HPDE6-E6E7 (cell line): Measurements from ENCODE around the gene VSIG10.
A peak's percentile ranks its signal among the peaks of the same experiment; 100 is the strongest.

Experiments used
- DNase-seq: peaks from one replicate; pipeline ENCODE4 v3.0.0; 2011; ENCODE audit warnings: missing footprints; ENCODE audit errors: extremely low spot score

VSIG10 gene

DNA sequence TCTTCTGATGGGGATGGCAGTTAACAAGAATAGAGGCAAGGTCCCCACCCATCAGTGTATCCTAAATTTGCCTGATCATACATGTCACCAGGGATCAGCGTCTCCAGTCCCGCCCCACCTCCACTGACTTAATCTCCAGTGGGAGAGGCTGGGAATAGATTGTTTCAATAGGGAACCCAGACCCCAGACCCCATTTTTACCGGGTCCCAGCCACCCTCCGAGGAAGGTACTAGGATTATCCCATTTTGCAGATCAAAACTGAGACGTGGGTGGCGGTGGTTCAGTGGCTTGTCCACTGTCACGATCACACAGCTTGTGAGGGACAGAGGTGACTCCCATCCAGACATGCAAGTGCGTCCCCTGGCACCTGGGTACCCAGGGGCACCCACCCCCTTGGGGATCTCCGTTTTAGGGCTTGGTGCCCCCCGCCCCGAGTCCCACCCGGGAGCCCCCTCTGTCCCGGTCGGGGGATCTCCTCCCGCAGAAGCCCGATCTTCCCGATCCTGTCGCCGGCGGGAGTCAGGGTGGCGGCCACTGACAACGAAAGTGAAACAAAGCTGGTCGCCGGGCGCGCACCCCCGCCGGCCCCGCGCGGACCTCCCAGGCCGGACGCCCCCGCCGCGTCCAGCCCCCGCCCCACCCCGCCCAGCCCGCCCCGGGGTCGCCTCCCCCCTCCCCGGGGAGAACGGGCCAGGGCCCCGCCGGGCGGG is 43.4 kb downstream of the VSIG10 start:
- DNase-seq, result peak; percentile 44

DNA sequence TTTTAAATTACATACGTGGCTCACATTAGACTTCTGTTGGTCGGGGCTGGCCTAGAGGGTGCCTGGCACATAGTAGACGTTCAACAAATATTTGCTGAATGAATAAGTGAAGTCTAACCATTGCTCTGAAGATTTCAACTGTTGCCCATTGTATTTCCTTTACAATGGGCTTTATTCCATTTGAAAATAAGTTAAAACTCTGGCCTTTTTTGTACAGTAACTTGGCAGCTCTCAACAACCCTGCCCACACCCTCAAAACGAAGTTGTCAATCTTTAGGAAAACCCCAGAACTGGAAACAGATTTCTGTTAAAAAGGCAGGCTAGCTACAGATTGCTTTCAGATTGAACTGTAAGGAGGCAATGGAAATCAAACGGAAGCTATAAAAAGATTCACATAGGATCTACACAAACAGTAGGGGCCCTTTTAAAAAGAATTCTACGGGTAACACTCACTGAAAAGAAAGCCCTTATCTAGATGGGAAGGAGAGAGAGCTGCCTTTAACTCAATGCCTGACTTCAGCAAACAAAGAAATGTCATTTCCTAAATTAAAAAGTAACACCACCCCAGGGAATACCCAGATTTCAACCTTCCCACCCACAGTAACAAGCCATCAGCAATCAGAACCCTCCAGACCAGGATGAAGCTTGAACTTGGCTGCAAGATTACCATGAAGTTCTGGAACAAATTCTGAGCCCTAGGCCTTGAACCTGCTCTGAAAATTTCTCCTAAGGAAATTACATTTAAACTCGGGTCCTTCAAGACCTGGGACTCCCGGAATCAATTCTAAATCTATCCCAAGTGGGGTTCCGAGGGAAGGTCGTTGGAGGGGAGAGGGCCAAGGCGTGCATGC is 44.2 kb downstream of the VSIG10 start:
- DNase-seq, result no peak

DNA sequence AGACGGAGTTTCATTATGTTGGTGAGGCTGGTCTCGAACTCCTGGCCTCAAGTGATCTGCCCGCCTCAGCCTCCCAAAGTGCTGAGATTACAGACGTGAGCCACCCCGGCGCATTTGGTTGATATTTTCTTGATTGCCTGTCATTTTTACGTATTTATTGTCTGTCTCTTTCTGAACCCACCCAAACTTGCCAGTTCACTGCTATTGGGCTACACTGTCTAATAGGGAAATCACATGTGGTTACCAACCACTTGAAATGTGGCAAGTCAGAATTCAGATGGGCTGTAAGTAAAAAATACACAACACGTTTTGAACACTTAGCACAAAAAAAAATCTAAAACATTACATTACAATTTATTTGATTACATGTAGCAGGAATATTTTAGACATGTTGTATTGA is 44.9 kb downstream of the VSIG10 start:
- no peak for DNase-seq

DNA sequence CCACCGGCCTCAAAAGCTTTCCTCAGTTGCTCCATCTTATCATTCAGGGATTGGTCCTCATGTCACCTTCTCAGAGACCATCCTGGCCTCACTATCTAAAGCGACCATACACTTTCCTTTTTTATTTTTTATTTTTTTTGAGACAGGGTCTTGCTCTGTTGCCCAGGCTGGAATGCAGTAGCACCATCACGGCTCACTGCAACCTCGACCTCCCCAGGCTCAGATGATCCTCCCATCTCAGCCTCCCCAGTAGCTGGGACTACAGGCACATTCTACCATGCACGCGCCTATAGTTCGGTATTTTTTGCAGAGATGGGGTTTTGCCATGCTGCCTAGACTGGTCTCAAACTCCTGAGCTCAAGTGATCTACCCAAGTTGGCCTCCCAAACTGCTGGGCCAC is 45.6 kb downstream of the VSIG10 start:
- no peak for DNase-seq

DNA sequence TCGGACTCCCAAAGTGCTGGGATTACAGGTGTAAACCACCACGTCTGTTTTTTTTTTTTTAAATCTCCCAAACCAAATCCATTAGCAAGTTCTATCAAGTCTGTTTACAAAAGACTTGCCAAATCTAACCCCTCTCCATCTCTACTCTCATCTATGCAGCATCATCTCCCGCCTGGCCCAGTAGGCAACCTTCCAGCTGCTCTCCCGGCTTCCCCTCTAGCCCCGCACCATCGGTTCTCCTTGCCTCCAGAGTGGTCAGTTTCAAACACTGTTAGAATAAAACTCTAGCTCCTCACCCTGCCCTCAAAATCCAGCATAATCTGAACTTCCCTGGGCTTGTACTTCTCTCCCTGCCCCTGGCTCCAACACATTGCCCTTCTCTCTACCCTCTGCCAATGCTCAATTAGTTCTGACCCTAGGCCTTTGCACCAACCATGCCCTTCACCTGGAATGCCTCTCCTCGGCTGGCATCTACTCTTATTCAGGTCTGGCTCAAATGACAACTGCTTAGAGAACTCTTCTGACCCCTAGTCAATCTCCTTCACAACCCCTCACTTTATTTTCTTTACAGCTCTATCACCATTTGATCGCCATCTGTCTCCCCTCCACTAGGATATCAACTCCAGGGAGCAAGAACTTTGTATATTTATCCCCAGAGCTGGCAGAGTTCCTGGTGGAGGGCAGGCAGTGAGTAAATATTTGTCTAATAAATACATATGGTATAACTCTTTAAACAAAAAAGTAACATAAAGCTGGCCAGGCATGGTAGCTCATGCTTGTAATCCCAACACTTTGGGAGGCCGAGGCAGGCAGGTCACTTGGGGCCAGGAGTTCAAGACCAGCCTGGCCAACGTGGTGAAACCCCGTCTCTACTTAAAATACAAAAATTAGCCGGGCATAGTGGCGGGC is 47.7 kb downstream of the VSIG10 start:
- DNase-seq, result no peak

DNA sequence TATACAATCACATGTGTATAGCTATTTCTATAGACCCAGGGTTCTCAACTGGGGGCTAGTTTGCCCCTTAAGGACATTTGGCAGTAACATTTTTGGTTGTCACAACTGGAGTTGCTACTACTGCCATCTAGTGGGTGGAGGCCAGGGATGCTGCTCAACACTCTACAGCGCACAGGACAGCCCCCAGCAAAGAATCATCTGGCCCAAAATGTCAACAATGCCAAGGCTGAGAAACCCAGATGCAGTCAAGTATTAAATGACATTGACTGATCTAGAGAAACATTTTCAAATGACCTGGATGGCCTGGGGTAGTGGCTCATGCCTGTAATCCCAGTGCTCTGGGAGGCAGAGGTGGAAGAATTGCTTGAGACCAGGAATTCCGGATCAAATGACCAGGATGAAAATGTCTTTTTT is 48.7 kb downstream of the VSIG10 start:
- no peak for DNase-seq

DNA sequence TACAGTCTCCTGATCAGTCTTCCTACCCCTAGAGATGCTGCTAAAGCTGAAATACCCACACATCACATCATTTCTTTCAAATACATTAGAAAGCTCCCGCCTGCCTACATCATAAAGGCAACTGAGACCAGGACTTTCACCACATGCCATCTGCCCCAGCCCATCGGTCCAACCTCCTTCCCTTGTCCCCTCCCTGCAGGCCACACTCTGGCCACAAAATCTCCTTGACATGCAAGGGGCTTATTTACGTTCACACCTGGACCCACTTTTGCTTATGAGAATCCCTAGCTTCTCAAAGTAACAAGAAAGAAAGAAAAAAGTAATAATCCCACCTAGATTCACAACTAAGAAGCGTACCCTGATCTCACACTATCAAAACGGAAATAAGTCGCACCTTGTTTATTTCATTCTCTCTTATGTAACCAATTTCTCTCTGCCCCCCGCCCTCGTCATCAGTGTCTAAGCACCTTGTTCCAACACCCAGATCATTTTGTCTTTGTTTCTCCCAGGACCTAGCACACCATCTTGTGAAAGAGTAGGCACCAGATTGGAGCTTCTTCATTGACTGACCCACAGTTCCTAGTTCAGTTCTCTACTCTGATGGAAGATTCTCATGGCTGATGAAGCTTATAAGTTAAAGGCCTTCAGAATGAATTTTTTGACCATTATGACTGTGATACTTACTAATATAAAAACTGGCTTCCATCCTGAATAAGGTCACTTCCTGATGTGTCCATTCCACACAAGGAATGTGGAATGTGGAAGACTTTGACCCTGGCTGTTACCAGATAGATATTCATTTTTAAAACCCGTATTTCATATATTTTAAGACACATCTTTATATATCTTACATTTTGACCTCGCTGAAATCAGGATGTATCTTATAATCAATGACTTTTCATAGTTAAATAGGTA is 50.5 kb downstream of the VSIG10 start:
- DNase-seq, result no peak

DNA sequence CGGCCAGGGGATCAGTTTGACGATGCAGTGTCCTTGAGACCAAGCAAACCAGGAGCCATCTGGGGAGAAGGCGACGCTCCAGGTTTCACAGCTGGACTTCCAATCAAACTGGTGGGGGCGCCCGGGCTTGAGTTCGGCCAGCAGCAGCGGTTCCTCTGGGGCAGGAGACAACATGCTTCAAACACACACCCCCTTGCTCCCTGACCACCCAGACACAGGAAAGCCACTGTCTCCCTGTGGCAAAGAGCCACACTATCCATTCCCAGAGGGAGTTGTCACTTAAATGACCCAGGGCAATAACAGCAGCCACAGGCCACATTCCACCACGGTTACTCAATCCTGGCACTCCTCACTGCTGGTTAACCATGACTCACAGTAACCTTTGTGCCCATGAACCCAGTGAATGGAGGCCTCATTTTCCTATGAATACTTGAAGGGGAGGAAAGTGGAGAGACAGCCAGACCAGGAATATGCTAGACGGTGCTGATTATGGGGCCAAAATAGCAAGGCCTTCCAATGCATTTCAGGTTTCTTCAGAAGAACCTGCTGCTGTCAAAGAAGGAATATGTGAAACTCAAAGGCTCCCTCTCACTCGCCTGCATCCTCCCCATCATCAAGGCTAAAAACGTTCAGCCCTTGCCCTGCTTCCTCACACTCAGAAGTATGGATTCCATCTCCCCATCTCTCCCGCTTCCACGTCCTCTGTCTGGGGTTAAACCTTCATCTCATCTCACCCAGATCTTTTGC is 51.3 kb downstream of the VSIG10 start:
- peak; percentile 97 for DNase-seq

DNA sequence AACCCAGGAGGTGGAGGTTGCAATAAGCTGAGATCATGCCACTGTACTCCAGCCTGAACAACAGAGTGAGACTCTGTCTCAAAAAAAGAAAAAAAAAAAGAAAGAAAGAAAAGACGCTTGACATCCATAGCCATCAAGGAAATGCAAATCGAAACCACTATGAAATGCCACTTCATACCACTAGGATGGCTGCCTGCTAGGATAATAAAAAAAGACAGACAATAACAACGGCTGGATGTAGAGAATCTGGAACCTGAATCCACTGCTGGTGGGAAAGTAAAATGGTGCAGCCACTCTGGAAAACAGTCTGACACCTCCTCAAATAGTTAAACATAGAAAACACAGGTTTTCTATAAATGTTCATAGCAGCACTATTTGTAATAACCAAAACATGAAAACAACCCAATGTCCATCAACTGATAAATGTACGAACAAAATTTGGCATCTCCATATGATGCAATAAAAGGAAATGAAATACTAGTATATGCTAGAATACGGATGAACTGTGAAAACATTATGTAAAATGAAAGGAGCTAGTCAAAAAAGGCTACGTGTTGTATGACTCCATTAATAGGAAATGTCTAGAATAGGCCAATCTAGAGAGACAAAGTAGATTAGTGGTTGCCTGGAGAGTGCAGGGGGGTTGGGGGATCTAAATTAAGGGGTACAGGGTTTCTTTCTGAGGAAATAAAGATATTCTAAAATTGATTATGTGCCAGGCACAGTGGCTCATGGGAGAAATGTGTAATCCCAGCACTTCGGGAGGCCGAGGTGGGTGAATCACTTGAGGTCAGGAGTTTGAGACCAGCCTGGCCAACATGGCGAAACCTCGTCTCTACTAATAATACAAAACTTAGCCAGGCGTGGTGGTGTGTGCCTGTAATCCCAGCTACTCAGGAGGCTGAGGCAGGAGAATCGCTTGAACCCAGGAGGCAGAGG is 52.6 kb downstream of the VSIG10 start:
- no peak for DNase-seq

DNA sequence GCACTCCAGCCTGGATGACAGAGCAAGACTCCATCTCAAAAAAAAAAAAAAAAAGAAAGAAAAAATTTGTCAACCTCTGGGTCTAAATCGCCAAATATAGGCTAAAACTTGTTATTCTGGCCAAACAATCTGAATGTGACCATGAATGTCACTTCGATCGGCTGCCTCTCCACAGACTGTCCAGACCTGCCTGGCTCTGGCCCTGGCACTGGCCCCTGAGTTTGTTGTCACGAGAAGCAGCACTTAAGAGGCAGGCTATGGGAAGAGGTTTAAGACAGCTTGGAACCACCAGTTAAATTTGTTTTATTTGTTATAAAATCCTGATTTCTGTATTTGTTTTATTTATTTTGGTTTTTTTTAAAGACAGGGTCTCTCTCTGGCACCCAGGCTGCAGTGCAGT is 57.4 kb downstream of the VSIG10 start:
- no peak for DNase-seq

DNA sequence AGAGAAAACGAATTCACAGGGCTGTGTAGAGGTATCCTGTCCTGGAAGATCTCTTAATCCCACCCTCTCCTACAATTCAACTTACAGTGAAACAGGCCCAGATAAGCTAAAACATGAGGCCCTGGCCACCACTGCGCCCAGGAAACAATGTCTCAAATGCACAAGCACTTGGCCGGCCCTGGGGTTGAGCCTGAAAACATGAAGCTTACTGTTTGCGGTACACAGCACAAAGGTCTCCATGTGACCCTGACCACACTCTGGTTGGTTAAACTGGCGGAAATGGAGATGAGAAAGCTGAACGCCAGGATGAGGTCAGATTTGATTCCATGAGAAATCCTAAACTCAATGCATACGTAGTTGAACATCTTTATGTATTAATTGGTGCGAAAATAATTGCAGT is 59.2 kb downstream of the VSIG10 start:
- no peak for DNase-seq

DNA sequence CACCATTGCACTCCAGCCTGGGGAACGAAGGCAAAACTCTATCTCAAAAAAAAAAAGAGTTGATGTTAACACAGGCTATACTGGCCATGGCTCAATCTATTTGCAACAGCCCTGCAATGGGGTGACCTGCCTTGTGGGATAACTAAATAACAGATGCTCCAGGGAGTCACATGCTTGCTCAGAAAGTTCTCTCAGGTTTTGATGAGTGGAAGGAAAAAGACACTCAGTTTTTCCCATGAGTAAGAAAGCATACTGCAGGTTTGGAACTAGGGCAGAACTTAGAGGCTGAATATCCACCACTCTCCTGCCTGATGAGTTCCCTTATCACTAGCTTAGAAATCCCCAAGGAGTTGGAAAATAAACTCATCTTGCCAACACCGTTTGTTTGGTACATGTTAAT is 59.7 kb downstream of the VSIG10 start:
- DNase-seq, result no peak

DNA sequence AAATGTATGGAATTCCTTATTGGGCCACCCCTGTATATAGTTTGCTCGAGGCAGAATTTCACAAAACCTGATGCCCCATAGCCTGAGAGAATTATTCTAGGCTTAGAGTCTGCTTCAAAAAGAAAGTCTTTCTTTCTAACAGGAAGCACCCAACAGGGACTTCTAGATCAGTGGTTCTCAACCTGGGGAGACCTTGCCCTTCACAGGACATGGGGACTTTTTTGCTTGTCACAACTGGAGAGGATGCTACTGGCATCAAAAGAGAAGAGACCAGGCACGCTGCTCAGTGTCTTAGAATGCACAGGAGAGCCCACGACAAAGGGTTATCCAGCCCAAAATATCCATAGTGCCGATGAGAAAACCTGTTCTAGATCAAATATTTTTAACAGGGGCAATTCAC is 61.7 kb downstream of the VSIG10 start:
- DNase-seq, result no peak

DNA sequence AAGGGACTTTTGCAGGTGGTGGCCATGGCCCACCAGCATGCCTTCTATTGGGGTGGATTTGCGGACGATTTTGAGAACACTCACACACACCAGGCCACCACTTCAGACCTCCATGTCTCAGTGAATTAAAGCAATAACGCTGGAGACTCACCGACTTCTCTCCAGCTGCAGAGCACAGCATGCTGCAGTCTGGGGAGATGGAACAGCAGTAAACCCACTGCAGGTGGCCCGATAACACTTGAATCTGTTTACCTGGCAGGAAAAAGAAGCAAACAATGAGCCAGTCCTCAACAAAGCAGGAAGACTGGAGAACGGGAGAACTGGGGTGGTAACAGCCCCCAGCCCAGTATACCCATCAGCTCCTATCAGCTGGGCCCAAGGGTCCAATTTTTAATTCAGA is 65.7 kb downstream of the VSIG10 start:
- DNase-seq, result no peak

DNA sequence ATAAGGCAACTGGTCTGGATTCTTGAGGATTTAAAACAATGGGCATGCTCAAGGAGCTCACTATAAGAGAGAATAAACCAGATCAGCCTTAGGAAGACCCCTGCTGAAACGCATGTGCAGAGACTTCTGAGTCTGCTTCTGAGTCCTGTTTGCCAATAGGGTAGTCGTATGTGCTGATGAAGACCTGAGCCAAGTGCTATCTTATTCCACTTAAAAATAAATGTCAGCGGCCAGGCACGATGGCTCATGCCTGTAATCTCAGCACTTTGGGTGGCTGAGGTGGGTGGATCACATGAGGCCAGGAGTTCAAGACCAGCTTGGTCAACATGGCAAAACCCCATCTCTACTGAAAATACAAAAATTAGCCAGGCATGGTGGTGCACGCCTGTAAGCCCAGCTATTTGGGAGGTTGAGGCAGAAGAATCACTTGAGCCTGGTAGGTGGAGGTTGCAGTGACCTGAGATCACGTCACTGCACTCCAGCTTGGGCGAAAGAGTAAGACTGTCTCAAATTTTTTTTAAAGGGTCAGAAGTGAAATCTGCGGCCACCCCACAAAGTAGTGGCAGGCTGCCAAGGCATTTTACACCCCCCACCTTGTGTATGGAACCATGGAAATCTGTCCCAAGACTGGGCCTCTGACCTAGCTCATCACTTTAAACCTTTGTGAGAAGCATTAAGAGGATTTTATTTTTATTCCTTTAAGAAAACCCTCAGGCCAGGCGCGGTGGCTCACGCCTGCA is 67.0 kb downstream of the VSIG10 start:
- DNase-seq, result no peak

DNA sequence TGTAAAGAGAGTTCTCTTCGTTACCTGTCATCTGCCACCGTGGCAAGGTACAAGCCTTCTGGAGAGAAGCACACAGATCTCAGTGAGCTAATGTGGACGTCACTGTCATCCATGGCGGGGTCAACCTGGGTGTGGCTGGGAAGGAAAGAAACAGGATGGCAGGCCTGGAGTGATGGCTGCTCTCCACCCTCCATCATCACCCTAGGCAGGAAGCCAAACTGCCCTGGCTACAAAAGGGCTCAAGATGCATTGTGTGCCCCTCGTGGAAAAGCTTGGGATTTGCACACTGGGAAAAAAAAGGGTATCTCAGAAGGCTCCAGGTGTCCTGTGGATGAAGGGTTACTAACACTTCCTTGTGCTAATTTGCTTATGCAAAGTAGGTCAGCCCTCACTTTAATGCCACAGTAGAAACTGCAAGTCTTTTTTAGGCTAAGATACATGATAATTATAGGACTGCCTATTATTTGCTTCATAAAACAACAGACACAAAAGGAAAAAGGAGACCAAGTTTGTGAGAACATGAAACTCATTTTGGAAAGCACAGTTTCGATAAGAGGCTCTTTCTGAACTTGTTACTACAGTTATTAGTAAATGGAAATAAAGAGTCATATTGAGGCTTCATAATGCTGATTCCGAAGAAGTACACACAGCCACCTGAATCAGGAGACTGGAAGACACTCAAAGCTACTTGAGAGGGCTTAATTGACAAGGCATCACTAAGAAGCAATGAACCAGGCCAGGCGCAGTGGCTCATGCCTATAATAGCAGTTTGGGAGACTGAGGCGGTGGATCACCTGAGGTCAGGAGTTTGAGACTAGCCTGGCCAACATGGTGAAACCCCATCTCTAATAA is 68.4 kb downstream of the VSIG10 start:
- DNase-seq, result no peak

DNA sequence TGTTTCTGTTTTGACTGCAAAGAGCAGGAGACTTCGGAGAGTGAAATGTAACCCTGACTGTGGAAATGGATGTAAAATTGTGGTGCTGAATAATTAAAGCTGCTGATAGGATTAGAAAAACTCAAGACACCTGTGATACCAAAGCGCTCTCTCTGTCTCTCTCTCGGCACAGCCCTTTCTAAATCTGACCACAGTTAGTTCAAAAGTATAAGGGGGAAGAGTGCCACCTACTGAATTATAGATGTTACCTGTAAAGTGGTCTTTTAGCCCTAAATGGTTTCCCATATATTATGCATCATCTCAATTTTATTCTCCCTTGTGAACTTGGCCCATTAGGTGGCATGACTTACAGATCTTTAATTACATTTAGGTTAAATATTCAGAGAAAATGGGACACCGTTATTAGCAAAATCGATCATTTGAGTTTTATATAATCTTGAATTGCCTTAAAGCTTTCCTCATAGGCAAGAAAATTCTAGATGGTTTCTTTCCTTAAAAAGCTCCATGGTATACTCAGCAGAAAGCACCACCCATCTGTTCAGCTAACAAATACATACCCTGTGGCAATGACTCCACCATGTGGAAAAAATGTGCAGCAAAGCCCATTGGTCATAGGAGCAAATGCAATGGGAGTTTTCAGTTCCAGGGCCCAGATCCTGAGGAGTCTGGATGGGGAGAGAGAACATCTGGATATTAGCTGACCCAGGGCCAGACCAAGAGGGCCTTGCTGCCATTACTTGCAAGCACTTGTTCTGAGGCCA is 69.2 kb downstream of the VSIG10 start:
- DNase-seq, result no peak
